AG04449 (cell line): Measurements from ENCODE around the gene TMPO.

Experiments used
- CTCF ChIA-PET: fragments of 350-600 bp; formaldehyde crosslinking; extraction: SDS; loops from one replicate; lab custom pipeline; 2021; ENCODE audit warnings: antibody characterized with exemption; lab: Yijun Ruan, JAX
- POLR2A ChIA-PET: fragments of 400-600, 350-600 bp; formaldehyde crosslinking; extraction: SDS; loops from one replicate; lab custom pipeline; 2020; ENCODE audit warnings: antibody characterized with exemption, inconsistent platforms; lab: Yijun Ruan, JAX
- DNase-seq: peaks from one replicate; pipeline ENCODE4 v3.0.0-alpha.2; 2010; ENCODE audit warnings: low read depth, low spot score
- H3K4me3 ChIP-seq: 2 replicates; pipeline ENCODE4 v1.5.1; 2011; ENCODE audit warnings: low read depth, mild to moderate bottlenecking, control low read depth, low read length
- TF ChIP-seq, protein P1 (sequence below): IDR thresholded peaks from one replicate; pipeline ENCODE4 v1.5.1; 2011; ENCODE audit warnings: mild to moderate bottlenecking, moderate library complexity, low read length, control low read depth, inconsistent platforms; ENCODE audit not compliant: insufficient read depth; ENCODE audit errors: missing control alignments

Gene TMPO, protein sequence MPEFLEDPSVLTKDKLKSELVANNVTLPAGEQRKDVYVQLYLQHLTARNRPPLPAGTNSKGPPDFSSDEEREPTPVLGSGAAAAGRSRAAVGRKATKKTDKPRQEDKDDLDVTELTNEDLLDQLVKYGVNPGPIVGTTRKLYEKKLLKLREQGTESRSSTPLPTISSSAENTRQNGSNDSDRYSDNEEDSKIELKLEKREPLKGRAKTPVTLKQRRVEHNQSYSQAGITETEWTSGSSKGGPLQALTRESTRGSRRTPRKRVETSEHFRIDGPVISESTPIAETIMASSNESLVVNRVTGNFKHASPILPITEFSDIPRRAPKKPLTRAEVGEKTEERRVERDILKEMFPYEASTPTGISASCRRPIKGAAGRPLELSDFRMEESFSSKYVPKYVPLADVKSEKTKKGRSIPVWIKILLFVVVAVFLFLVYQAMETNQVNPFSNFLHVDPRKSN

GRCh38 chr12:98515287-98516110 lies at the start of gene TMPO:
Gene TMPO (plus strand): TSS chr12:98515590. CDS start chr12:98515868, 278 bp downstream.
- ChIA-PET CTCF (interaction anchor here (0.9 to 8.9 kb wide), 14 partner anchors 10 to 128 kb away, joined by 3 to 105 read pairs (median 6); partner anchors contain the start of gene IKBIP), POLR2A (interaction anchor here (0.6 to 1.4 kb wide), 2 partner anchors 79 to 97 kb away, joined by 4 to 7 read pairs; no protein-coding TSS in a partner anchor)
- TF ChIP-seq, protein P1, sequence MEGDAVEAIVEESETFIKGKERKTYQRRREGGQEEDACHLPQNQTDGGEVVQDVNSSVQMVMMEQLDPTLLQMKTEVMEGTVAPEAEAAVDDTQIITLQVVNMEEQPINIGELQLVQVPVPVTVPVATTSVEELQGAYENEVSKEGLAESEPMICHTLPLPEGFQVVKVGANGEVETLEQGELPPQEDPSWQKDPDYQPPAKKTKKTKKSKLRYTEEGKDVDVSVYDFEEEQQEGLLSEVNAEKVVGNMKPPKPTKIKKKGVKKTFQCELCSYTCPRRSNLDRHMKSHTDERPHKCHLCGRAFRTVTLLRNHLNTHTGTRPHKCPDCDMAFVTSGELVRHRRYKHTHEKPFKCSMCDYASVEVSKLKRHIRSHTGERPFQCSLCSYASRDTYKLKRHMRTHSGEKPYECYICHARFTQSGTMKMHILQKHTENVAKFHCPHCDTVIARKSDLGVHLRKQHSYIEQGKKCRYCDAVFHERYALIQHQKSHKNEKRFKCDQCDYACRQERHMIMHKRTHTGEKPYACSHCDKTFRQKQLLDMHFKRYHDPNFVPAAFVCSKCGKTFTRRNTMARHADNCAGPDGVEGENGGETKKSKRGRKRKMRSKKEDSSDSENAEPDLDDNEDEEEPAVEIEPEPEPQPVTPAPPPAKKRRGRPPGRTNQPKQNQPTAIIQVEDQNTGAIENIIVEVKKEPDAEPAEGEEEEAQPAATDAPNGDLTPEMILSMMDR: no peak
- DNase-seq: peak; percentile 29
- peak within 1 kb of the TSS; percentile 95 for H3K4me3 ChIP-seq

DNA sequence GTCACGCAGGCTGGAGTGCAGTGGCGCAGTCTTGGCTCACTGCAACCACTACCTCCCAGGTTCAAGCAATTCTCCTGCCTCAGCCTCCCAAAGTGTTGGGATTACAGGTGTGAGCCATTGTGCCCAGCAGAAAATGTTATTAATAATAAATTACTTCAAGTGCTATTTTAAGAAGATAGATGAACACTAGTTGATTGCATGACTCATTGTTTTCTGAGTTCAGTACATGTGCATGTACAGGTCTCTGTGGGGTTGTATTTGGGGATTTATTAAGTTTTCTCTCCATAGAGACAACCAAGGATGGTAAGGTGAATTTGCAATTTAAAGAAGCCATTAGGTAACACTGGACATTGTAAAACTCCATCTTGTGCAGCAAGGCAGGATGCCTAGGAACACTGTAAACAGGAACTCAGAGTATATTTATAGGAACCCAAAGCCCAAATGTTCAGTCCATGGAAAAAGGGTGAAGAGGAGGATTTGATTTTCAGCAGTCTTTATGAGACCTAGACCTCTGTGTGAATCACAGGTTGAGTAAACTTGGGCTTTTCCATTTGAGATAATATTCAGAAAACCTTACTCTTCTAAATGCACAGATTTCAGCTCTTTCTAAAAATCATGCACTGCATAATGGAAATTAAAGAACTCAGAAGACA lies 49.3 kb upstream of the TMPO start:
- TF ChIP-seq, protein P1: no peak
- ChIA-PET POLR2A (no interaction called here), CTCF (interaction anchor here (1.0 to 1.4 kb wide), 2 partner anchors 25 to 41 kb away, joined by 3 to 4 read pairs; no protein-coding TSS in a partner anchor)

DNA sequence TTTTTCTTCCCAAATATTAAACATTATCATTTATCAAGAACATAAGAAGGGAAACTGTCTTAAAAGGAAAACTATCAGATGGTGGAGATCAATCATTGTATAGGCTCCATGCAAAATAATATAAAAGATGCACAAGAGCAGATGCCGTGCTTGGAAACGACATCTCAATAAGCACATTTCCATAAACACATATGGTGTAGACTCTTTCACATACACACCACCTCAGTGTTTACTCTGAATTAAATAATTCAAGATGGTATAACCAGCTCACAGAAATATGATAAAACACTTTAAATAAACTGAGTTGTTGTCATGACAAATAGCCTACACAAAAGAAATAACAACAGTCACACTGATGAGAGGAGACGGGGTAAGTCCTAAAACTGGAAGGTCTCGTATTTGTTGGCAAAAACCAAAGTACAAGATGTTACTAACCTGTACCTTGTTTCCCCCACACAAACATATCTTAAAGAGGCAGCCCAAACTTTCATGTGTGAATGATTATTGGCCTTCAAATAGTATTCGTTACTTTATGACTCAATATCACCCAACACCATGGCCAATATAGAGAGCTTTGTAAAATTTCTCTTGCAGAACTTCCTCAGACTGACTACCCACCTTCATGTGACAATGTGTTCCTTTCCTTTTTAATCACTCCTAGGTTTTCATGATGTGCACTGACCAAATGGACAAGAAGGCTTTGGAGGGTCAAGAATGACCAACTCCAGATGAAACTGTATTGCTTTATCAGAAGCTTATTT lies 48.6 kb upstream of the TMPO start:
- no peak for DNase-seq
- ChIA-PET CTCF (interaction anchor here (0.9 to 1.4 kb wide), 4 partner anchors 24 to 42 kb away, joined by 3 to 7 read pairs (median 4); no protein-coding TSS in a partner anchor), POLR2A (no interaction called here)
- TF ChIP-seq, protein P1: no peak
- no peak overlapping the region for H3K4me3 ChIP-seq

More for the DNA sequence above, 49.3 kb upstream of the TMPO start:
- no peak for DNase-seq
- H3K4me3 ChIP-seq: no peak overlapping the region

- TF ChIP-seq, protein P1: no peak
- CTCF ChIA-PET: interaction anchor here (1.4 kb wide), 1 partner anchor 47 kb away, joined by 3 read pairs; no protein-coding TSS in a partner anchor
- POLR2A ChIA-PET: interaction anchor here (0.5 kb wide), 1 partner anchor 150 kb away, joined by 5 read pairs; no protein-coding TSS in a partner anchor
- H3K4me3 ChIP-seq: no peak overlapping the region
- no peak for DNase-seq
Observed at GRCh38 chr12:98469109-98469508, 46.3 kb upstream of the TMPO start.

DNA sequence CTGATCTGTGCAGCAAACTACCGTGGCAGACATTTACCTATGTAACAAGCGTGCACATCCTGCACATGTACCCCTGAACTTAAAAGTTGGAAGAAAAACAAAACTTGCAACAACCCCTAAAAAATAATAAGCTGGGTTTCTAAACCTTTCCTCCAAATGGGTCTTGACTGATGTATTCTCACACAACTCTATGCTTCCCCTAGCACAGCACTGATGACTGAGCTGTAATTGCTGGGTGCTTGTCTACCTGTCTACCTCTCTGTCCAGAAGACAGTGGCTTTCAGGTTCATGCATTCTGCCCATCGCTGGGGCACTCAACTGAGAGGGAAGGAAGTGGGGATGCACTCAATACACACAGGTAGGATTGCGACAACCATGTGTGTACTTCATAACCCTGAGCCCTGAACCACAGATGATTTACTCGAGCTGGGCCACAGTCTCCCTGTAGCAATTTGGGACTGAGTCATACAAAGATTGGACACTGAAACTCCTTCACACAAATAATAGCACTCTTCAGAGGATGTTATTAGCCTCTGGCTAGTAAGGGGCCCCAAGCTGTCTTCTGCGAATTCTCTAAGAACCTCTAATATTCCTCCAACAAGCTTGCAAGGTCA lies 44.8 kb upstream of the TMPO start:
- ChIA-PET POLR2A (interaction anchor here (0.5 kb wide), 1 partner anchor 127 kb away, joined by 4 read pairs; no protein-coding TSS in a partner anchor), CTCF (interaction anchor here (1.0 to 1.4 kb wide), 4 partner anchors 16 to 96 kb away, joined by 3 to 7 read pairs (median 3); no protein-coding TSS in a partner anchor)
- H3K4me3 ChIP-seq: no peak overlapping the region
- TF ChIP-seq, protein P1: no peak
- no peak for DNase-seq
